ENCODE results near the gene GRAMD4. TPM values are rescaled to one million over a fixed set of nuclear protein-coding genes. Genes with fewer than 3 reads are reported as not detected.

The GRAMD4 gene
- total and polyA plus RNA-seq, 7 donors: 11.3 to 39.3 (median 17.8) TPM

GRCh38 chr22:46707827-46708570 lies 87.8 kb downstream of the GRAMD4 start:
- Histone ChIP-seq H3K27me3 (ENCODE audit: insufficient read depth in 3 of 3, low read length in 2 of 3) (no peaks in the 10 kb centered on the region), H3K4me1 (no peaks in the 10 kb centered on the region), H3K9me3 (no peaks in the 10 kb centered on the region), H3K4me3 (no peak overlapping the region), H3K27ac (no peak overlapping the region), H3K36me3 (ENCODE audit: insufficient read depth in 1 of 2, low read depth in 1 of 2) (peaks cover 3 to 95% of the 10 kb centered on the region in 2 donors)
- no peak for TF ChIP-seq CTCF (IDR thresholded peaks at IDR 0.05)
- 89 to 94% (median 92%) methylated on average over 32 of the region's 32 CpGs for WGBS, 3 donors
- ATAC-seq (no peak), DNase-seq (no peak)
- intact Hi-C loops (cut with DNase I): no loop called here

- ATAC-seq (peak in 1 of 4 donors; percentile 12), DNase-seq (peak in 1 of 2 donors; percentile 29)
- no peak overlapping the region for H3K27ac ChIP-seq
- H3K4me3 ChIP-seq: no peak overlapping the region
- intact Hi-C loops (cut with DNase I): no loop called here
- no peaks in the 10 kb centered on the region for H3K9me3 ChIP-seq
- no peaks in the 10 kb centered on the region for H3K4me1 ChIP-seq
- TF ChIP-seq CTCF (IDR thresholded peaks at IDR 0.05): no peak
- no peaks in the 10 kb centered on the region for H3K27me3 ChIP-seq (ENCODE audit: insufficient read depth in 3 of 3, low read length in 2 of 3)
- 93 to 97% (median 94%) methylated on average over 15 to 17 of the region's 17 CpGs for WGBS, 3 donors
- H3K36me3 ChIP-seq (ENCODE audit: insufficient read depth in 1 of 2, low read depth in 1 of 2): peaks cover 3 to 92% of the 10 kb centered on the region in 2 donors
Measured at GRCh38 chr22:46708766-46709330, 88.7 kb downstream of the GRAMD4 start.

GRCh38 chr22:46710806-46711205 lies 90.6 kb downstream of the GRAMD4 start:
- WGBS, 3 donors: 90 to 96% (median 95%) methylated on average over 11 of the region's 11 CpGs
- DNase-seq: no peak
- Histone ChIP-seq H3K27ac (no peak overlapping the region), H3K4me3 (no peak overlapping the region), H3K36me3 (ENCODE audit: insufficient read depth in 1 of 2, low read depth in 1 of 2) (peaks cover 3 to 83% of the 10 kb centered on the region in 2 donors), H3K9me3 (no peaks in the 10 kb centered on the region), H3K4me1 (no peaks in the 10 kb centered on the region), H3K27me3 (ENCODE audit: insufficient read depth in 3 of 3, low read length in 2 of 3) (no peaks in the 10 kb centered on the region)
- intact Hi-C loops (cut with DNase I): no loop called here
- no peak for TF ChIP-seq CTCF (IDR thresholded peaks at IDR 0.05)
- no peak for ATAC-seq

- H3K4me1 ChIP-seq: no peaks in the 10 kb centered on the region
- H3K9me3 ChIP-seq: no peaks in the 10 kb centered on the region
- DNase-seq: no peak
- intact Hi-C loops (cut with DNase I): no loop called here
- WGBS, 3 donors: 95 to 96% (median 95%) methylated on average over 8 of the region's 8 CpGs
- peaks cover 3 to 81% of the 10 kb centered on the region in 2 donors for H3K36me3 ChIP-seq (ENCODE audit: insufficient read depth in 1 of 2, low read depth in 1 of 2)
- no peak for TF ChIP-seq CTCF (IDR thresholded peaks at IDR 0.05)
- no peak for ATAC-seq
- H3K27ac ChIP-seq: no peak overlapping the region
- no peaks in the 10 kb centered on the region for H3K27me3 ChIP-seq (ENCODE audit: insufficient read depth in 3 of 3, low read length in 2 of 3)
- H3K4me3 ChIP-seq: no peak overlapping the region
Measured at GRCh38 chr22:46712288-46712687, 92.1 kb downstream of the GRAMD4 start.
